SK-N-SH (cell line): ENCODE measurements around the gene RPS16. TPM values are rescaled to one million over a fixed set of nuclear protein-coding genes. Genes with fewer than 3 reads are reported as not detected.

Experiments
- CTCF ChIA-PET: fragments of 300-600, 350-600 bp; formaldehyde crosslinking; extraction: SDS; loops from one replicate; lab custom pipeline; 2021; lab: Yijun Ruan, JAX
- POLR2A ChIA-PET: fragments of 350-600 bp; sonication (Branson Sonifier 250); formaldehyde crosslinking; extraction: SDS; loops from one replicate; lab custom pipeline; 2020; ENCODE audit warnings: antibody characterized with exemption, inconsistent platforms; lab: Yijun Ruan, JAX
- DNase-seq: peaks from one replicate; pipeline ENCODE4 v3.0.0; 2012
- H2AFZ ChIP-seq: fragments of 200-600 bp; sonication (generic); 2 replicates; pipeline ENCODE4 v1.8.1; 2016; ENCODE audit warnings: antibody characterized with exemption, mild to moderate bottlenecking, low read depth
- H3F3A ChIP-seq: fragments of 200-600 bp; sonication (generic); replicated peaks from 2 replicates; pipeline ENCODE3; 2016; ENCODE audit warnings: antibody characterized with exemption, mild to moderate bottlenecking; ENCODE audit not compliant: insufficient read depth
- H3K27ac ChIP-seq, 2 experiments: fragments of 200-500 bp in 1 of 2; fragments of 200-600 bp in 1 of 2; sonication (Bioruptor generic) in 1 of 2; sonication (generic), shearing (Covaris generic) in 1 of 2; 2 replicates each; pipeline versions ENCODE4 v1.5.1 to v1.6.1; 2014 to 2016; ENCODE audit warnings: low read depth in 2 of 2, inconsistent platforms in 1 of 2, low read length in 1 of 2, mild to moderate bottlenecking in 1 of 2, mixed read lengths in 1 of 2
- H3K27me3 ChIP-seq: fragments of 200-600 bp; sonication (generic), shearing (Covaris generic); 2 replicates; pipeline ENCODE4 v1.6.1; 2016; ENCODE audit warnings: mixed run types; ENCODE audit not compliant: insufficient read depth
- H3K36me3 ChIP-seq, 2 experiments: fragments of 200-500 bp in 1 of 2; fragments of 200-600 bp in 1 of 2; sonication (Bioruptor generic) in 1 of 2; sonication (generic) in 1 of 2; replicated peaks in 1 of 2; 2 replicates each; pipeline versions ENCODE3 to v1.5.1; 2014 to 2016; ENCODE audit warnings: low read length in 1 of 2, mild to moderate bottlenecking in 1 of 2; ENCODE audit not compliant: insufficient read depth in 2 of 2, control insufficient read depth in 1 of 2
- H3K4me1 ChIP-seq, 2 experiments: fragments of 200-500 bp in 1 of 2; fragments of 200-600 bp in 1 of 2; sonication (Bioruptor generic) in 1 of 2; sonication (generic), shearing (Covaris generic) in 1 of 2; 2 replicates each; pipeline versions ENCODE4 v1.5.1 to v1.6.1; 2014 to 2016; ENCODE audit warnings: low read depth in 1 of 2, low read length in 1 of 2, mixed run types in 1 of 2; ENCODE audit not compliant: insufficient read depth in 2 of 2, control insufficient read depth in 1 of 2
- H3K4me2 ChIP-seq: fragments of 200-600 bp; sonication (generic), shearing (Covaris generic); 2 replicates; pipeline ENCODE4 v1.6.1; 2017; ENCODE audit warnings: mixed run types
- H3K4me3 ChIP-seq, 2 experiments: fragments of 200-500 bp in 1 of 2; fragments of 200-600 bp in 1 of 2; sonication (Bioruptor generic) in 1 of 2; sonication (generic), shearing (Covaris generic) in 1 of 2; 2 replicates each; pipeline versions ENCODE4 v1.5.1 to v1.8.1; 2014 to 2016; ENCODE audit warnings: low read depth in 2 of 2, inconsistent platforms in 1 of 2, low read length in 1 of 2, mild to moderate bottlenecking in 1 of 2, mixed read lengths in 1 of 2, moderate library complexity in 1 of 2
- H3K79me2 ChIP-seq: fragments of 200-600 bp; sonication (generic); 2 replicates; pipeline ENCODE4 v1.8.1; 2017; ENCODE audit warnings: mild to moderate bottlenecking; ENCODE audit not compliant: insufficient read depth
- H3K9ac ChIP-seq: fragments of 200-600 bp; sonication (generic); 2 replicates; pipeline ENCODE4 v1.6.1; 2017; ENCODE audit warnings: mixed run types
- H3K9me2 ChIP-seq: fragments of 200-600 bp; sonication (generic); 2 replicates; pipeline ENCODE4 v1.6.1; 2017; ENCODE audit warnings: mixed run types
- H3K9me3 ChIP-seq: fragments of 200-600 bp; sonication (generic); 2 replicates; pipeline ENCODE4 v1.6.1; 2017; ENCODE audit warnings: mixed run types, mild to moderate bottlenecking, moderate library complexity
- H4K20me1 ChIP-seq: fragments of 200-600 bp; sonication (generic); 2 replicates; pipeline ENCODE4 v1.6.1; 2017; ENCODE audit warnings: mild to moderate bottlenecking, mixed run types; ENCODE audit not compliant: insufficient read depth
- ELF1 ChIP-seq: IDR thresholded peaks from 2 replicates; pipeline ENCODE4 v1.4.0; 2012
- EZH2phosphoT487 ChIP-seq: fragments of 200-600 bp; sonication (generic); IDR thresholded peaks from 2 replicates; pipeline ENCODE4 v1.6.1; 2017; ENCODE audit warnings: low read depth, mixed run types, mild to moderate bottlenecking, antibody characterized with exemption, moderate library complexity, borderline replicate concordance
- FOSL2 ChIP-seq: IDR thresholded peaks from 2 replicates; pipeline ENCODE4 v1.4.0; 2012; ENCODE audit warnings: low read depth, mild to moderate bottlenecking, moderate library complexity, borderline replicate concordance
- FOXM1 ChIP-seq: IDR thresholded peaks from 2 replicates; pipeline ENCODE4 v1.4.0; 2012; ENCODE audit warnings: low read depth, mild to moderate bottlenecking
- JUND ChIP-seq: IDR thresholded peaks from 2 replicates; pipeline ENCODE4 v1.4.0; 2012
- MEF2A ChIP-seq: IDR thresholded peaks from 2 replicates; pipeline ENCODE4 v1.4.0; 2012; ENCODE audit warnings: low read depth, borderline replicate concordance
- MXI1 ChIP-seq: IDR thresholded peaks from 2 replicates; pipeline ENCODE4 v1.6.1; 2012; ENCODE audit warnings: mild to moderate bottlenecking, low read depth, low read length, improper control_type of control experiment
- NRF1 ChIP-seq: IDR thresholded peaks from 2 replicates; pipeline ENCODE4 v1.6.1; 2012; ENCODE audit warnings: low read depth, mild to moderate bottlenecking, low read length
- RAD21 ChIP-seq: IDR thresholded peaks from 2 replicates; pipeline ENCODE4 v1.6.1; 2012; ENCODE audit warnings: mild to moderate bottlenecking, low read length
- RCOR1 ChIP-seq: fragments of 150-350 bp; IDR thresholded peaks from 2 replicates; pipeline ENCODE4 v1.6.1; 2017; ENCODE audit warnings: antibody characterized with exemption, low read length
- RXRA ChIP-seq: IDR thresholded peaks from 2 replicates; pipeline ENCODE4 v1.4.0; 2012; ENCODE audit warnings: low read depth, mild to moderate bottlenecking, borderline replicate concordance
- SIN3A ChIP-seq: IDR thresholded peaks from 2 replicates; pipeline ENCODE4 v1.6.1; 2012; ENCODE audit warnings: low read depth, mild to moderate bottlenecking, low read length, moderate library complexity, borderline replicate concordance
- SMC3 ChIP-seq: IDR thresholded peaks from 2 replicates; pipeline ENCODE4 v1.6.1; 2012; ENCODE audit warnings: low read depth, low read length, improper control_type of control experiment
- TAF1 ChIP-seq: IDR thresholded peaks from 2 replicates; pipeline ENCODE4 v1.6.1; 2012; ENCODE audit warnings: low read depth, mild to moderate bottlenecking, low read length, moderate library complexity, borderline replicate concordance
- TCF12 ChIP-seq: IDR thresholded peaks from 2 replicates; pipeline ENCODE4 v1.4.0; 2012
- TEAD4 ChIP-seq: IDR thresholded peaks from 2 replicates; pipeline ENCODE4 v1.4.0; 2012; ENCODE audit warnings: mild to moderate bottlenecking, borderline replicate concordance; ENCODE audit not compliant: insufficient read depth
- YY1 ChIP-seq: IDR thresholded peaks from 2 replicates; pipeline ENCODE4 v1.4.0; 2012; ENCODE audit warnings: low read depth, mild to moderate bottlenecking
- WGBS: methylation state at CpG from one replicate; pipeline ENCODE4 v1.1.6; 2017; ENCODE audit warnings: low lambda C conversion rate; 5-methylcytosine and 5-hydroxymethylcytosine counted together
- polyA plus RNA-seq, 3 experiments: library from polyadenylated mRNA; depleted of rRNA; stranded (reverse); fragments of >200 nt; gene quantifications; 2 replicates each; pipeline ENCODE4 v1.2.3, GENCODE V29; 2012
- TF ChIP-seq, protein P1 (sequence below): IDR thresholded peaks from 2 replicates; pipeline ENCODE4 v1.6.1; 2012; ENCODE audit warnings: mild to moderate bottlenecking, low read depth, low read length, moderate library complexity
- TF ChIP-seq, protein P2 (sequence below): IDR thresholded peaks from 2 replicates; pipeline ENCODE4; 2012
- TF ChIP-seq, protein P3 (sequence below): IDR thresholded peaks from 2 replicates; pipeline ENCODE4 v1.4.0; 2012; ENCODE audit warnings: low read depth
- TF ChIP-seq, protein P4 (sequence below): fragments of 200-600 bp; sonication (generic); IDR thresholded peaks from 2 replicates; pipeline ENCODE4 v1.6.1; 2017; ENCODE audit warnings: antibody characterized with exemption, mild to moderate bottlenecking, moderate library complexity
- TF ChIP-seq, protein P5 (sequence below): fragments of 150-350 bp; IDR thresholded peaks from 2 replicates; pipeline ENCODE4 v1.6.1; 2016; ENCODE audit warnings: mild to moderate bottlenecking, low read depth, low read length
- TF ChIP-seq, protein P6 (sequence below): IDR thresholded peaks from 2 replicates; pipeline ENCODE4 v1.4.0; 2012; ENCODE audit warnings: low read depth, borderline replicate concordance

Gene RPS16
- polyA plus RNA-seq (2012; rRNA removed) = 5,038 and 7,541 TPM in 2 replicates
- 3,850 and 5,242 TPM in 2 replicates for polyA plus RNA-seq (2012; cell fraction: cytosol; rRNA removed)
- 1,787 and 2,864 TPM in 2 replicates for polyA plus RNA-seq (2012; cell fraction: nucleus; rRNA removed)

DNA sequence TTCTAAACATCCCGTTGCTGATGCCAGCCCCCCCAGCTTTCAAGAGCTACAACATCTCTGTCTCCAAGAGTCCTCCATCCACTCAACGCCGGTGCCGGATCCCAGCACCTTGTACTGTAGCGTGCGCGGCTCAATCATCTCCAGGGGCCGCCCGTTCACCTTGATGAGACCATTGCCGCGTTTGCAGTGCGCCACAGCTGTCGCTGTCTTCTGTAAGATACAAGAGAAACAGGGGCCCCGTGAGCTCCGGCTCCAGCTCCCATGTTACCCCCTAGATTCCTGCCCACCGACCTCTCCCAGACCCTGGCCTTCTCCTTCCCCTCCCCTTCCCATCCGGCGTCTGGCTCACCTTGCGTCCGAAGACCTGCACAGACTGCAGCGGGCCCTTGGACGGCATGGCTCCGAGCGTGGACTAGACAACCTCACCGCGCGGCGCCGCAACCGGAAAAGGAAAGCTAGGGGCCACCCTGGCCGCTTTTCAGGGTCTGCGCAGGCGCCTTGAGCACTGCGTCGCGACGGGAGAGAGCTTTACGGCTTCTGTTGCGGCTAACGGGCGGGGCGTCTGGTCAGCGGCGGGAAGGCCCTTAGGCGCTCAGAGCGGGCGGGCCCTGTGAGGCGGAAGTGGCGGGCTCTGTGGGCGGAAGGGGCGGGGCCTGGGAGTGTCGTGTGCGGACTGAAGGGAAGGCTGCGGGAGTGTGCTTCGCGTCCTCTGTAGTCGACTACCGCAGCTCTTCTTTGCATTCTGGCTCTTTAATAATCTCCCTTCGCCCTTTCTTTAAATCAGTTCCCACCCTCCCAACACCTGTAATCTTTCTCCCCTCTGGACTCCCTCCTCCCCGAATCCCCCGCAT lies at the start of gene RPS16:
Gene RPS16, minus strand, starts transcription at position 451 of the 851 bp plus-strand sequence. Its CDS starts 54 bp downstream, at position 397.
- Histone ChIP-seq H3K9ac (peak within 1 kb of the TSS; percentile 99), H3K4me2 (peak within 1 kb of the TSS; percentile 99), H3K27ac (peak within 1 kb of the TSS; percentile 85 to 92), H3F3A (peaks cover 42% of the 10 kb centered on the region), H3K27me3 (no peaks in the 10 kb centered on the region), H3K9me2 (no peaks in the 10 kb centered on the region), H3K79me2 (peaks cover 25% of the 10 kb centered on the region), H4K20me1 (peaks cover 14% of the 10 kb centered on the region), H3K36me3 (peaks cover 21 to 33% of the 10 kb centered on the region in 2 experiments), H2AFZ (no peak within 1 kb of the TSS; the same call in 1 of the 2 replicates), H3K4me1 (peaks cover 15 to 17% of the 10 kb centered on the region in 2 experiments; a peak in 2 of 4 replicates), H3K9me3 (no peaks in the 10 kb centered on the region), H3K4me3 (peak within 1 kb of the TSS; percentile 68 to 100)
- CTCF ChIA-PET = interaction anchor here (0.7 to 3.4 kb wide), 15 partner anchors 9 to 116 kb away, joined by 3 to 18 read pairs (median 3); partner anchors contain the start of genes EID2, EID2B, PAF1 and PLEKHG2
- peak; percentile 95 for DNase-seq
- 1% methylated on average over 43 of the region's 61 CpGs for WGBS
- POLR2A ChIA-PET = interaction anchor here (0.6 to 1.7 kb wide), 28 partner anchors 9 to 1061 kb away, joined by 3 to 39 read pairs (median 5); partner anchors contain the start of genes DYRK1B, EID2B, FBL and MED29
- TF ChIP-seq TCF12 (no peak; the same call in 1 of the 2 replicates), RXRA (no peak), RAD21 (no peak), NRF1 (peak; percentile 81), FOSL2 (no peak), MEF2A (no peak), TAF1 (peak; percentile 99), ELF1 (peak; percentile 82), TEAD4 (no peak), MXI1 (peak; percentile 98), FOXM1 (no peak), RCOR1 (peak; percentile 9; the same call in 1 of the 2 replicates), JUND (no peak), SIN3A (peak; percentile 95), EZH2phosphoT487 (no peak), YY1 (peak; percentile 60), SMC3 (no peak)
- TF ChIP-seq, protein P1, sequence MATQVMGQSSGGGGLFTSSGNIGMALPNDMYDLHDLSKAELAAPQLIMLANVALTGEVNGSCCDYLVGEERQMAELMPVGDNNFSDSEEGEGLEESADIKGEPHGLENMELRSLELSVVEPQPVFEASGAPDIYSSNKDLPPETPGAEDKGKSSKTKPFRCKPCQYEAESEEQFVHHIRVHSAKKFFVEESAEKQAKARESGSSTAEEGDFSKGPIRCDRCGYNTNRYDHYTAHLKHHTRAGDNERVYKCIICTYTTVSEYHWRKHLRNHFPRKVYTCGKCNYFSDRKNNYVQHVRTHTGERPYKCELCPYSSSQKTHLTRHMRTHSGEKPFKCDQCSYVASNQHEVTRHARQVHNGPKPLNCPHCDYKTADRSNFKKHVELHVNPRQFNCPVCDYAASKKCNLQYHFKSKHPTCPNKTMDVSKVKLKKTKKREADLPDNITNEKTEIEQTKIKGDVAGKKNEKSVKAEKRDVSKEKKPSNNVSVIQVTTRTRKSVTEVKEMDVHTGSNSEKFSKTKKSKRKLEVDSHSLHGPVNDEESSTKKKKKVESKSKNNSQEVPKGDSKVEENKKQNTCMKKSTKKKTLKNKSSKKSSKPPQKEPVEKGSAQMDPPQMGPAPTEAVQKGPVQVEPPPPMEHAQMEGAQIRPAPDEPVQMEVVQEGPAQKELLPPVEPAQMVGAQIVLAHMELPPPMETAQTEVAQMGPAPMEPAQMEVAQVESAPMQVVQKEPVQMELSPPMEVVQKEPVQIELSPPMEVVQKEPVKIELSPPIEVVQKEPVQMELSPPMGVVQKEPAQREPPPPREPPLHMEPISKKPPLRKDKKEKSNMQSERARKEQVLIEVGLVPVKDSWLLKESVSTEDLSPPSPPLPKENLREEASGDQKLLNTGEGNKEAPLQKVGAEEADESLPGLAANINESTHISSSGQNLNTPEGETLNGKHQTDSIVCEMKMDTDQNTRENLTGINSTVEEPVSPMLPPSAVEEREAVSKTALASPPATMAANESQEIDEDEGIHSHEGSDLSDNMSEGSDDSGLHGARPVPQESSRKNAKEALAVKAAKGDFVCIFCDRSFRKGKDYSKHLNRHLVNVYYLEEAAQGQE = peak; percentile 61
- TF ChIP-seq, protein P2, sequence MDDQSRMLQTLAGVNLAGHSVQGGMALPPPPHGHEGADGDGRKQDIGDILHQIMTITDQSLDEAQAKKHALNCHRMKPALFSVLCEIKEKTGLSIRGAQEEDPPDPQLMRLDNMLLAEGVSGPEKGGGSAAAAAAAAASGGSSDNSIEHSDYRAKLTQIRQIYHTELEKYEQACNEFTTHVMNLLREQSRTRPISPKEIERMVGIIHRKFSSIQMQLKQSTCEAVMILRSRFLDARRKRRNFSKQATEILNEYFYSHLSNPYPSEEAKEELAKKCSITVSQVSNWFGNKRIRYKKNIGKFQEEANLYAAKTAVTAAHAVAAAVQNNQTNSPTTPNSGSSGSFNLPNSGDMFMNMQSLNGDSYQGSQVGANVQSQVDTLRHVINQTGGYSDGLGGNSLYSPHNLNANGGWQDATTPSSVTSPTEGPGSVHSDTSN = peak; percentile 25; the same call in 1 of the 2 replicates
- TF ChIP-seq, protein P3, sequence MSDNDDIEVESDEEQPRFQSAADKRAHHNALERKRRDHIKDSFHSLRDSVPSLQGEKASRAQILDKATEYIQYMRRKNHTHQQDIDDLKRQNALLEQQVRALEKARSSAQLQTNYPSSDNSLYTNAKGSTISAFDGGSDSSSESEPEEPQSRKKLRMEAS = peak; percentile 96
- TF ChIP-seq, protein P4, sequence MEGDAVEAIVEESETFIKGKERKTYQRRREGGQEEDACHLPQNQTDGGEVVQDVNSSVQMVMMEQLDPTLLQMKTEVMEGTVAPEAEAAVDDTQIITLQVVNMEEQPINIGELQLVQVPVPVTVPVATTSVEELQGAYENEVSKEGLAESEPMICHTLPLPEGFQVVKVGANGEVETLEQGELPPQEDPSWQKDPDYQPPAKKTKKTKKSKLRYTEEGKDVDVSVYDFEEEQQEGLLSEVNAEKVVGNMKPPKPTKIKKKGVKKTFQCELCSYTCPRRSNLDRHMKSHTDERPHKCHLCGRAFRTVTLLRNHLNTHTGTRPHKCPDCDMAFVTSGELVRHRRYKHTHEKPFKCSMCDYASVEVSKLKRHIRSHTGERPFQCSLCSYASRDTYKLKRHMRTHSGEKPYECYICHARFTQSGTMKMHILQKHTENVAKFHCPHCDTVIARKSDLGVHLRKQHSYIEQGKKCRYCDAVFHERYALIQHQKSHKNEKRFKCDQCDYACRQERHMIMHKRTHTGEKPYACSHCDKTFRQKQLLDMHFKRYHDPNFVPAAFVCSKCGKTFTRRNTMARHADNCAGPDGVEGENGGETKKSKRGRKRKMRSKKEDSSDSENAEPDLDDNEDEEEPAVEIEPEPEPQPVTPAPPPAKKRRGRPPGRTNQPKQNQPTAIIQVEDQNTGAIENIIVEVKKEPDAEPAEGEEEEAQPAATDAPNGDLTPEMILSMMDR = no peak
- TF ChIP-seq, protein P5, sequence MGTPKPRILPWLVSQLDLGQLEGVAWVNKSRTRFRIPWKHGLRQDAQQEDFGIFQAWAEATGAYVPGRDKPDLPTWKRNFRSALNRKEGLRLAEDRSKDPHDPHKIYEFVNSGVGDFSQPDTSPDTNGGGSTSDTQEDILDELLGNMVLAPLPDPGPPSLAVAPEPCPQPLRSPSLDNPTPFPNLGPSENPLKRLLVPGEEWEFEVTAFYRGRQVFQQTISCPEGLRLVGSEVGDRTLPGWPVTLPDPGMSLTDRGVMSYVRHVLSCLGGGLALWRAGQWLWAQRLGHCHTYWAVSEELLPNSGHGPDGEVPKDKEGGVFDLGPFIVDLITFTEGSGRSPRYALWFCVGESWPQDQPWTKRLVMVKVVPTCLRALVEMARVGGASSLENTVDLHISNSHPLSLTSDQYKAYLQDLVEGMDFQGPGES = no peak
- TF ChIP-seq, protein P6, sequence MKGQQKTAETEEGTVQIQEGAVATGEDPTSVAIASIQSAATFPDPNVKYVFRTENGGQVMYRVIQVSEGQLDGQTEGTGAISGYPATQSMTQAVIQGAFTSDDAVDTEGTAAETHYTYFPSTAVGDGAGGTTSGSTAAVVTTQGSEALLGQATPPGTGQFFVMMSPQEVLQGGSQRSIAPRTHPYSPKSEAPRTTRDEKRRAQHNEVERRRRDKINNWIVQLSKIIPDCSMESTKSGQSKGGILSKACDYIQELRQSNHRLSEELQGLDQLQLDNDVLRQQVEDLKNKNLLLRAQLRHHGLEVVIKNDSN = peak; percentile 21; the same call in 1 of the 2 replicates
